Measurements from ENCODE around the gene AACS. TPM values are rescaled to one million over a fixed set of nuclear protein-coding genes. Genes with fewer than 3 reads are reported as not detected.

AACS gene
- total and polyA plus RNA-seq, 2 donors (not counting 1 experiment from before 2014, with no cell fraction given), result 6.1 to 20.8 TPM

DNA sequence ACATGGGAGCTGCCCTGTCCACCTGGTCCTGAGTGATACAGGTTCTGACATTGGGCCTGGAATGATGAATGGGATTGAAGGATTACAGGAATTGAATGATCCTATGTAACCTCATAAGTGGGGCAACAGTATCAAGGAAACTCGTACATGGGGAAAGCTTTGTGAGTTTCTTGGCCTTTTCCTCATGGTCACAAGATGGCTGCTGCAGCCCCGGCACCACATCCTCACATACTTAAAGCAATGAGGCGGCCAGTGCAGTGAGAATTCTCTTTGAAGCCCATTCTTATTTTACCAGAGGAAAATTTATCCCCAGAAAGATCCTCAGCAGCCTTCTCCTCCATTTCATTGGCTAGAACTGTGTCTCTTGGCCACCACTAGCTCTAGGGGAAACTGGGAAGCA lies 91.9 kb downstream of the AACS start:
- Histone ChIP-seq H3K4me2 (replicated peaks; ENCODE audit: low read depth, low read length, poor library complexity, severe bottlenecking) (no peak overlapping the region), H2AFZ (ENCODE audit: insufficient read depth, low read depth, low read length, poor library complexity, severe bottlenecking) (no peak overlapping the region), H3K4me3 (ENCODE audit: control extremely low read depth in 1 of 5, extremely low read depth in 1 of 5, insufficient read depth in 1 of 5, low read depth in 2 of 5, low read length in 4 of 5) (no peak overlapping the region), H3K9me3 (ENCODE audit: control extremely low read depth in 1 of 3, control insufficient read depth in 2 of 3, insufficient read depth in 1 of 3, low read length in 2 of 3) (peaks cover 0 to 7% (median 0%) of the 10 kb centered on the region in 3 donors), H3K4me1 (ENCODE audit: control insufficient read depth in 2 of 2, insufficient read depth in 2 of 2, low read length in 2 of 2) (no peaks in the 10 kb centered on the region), H3K9ac (ENCODE audit: low read length) (no peak overlapping the region), H4K20me1 (ENCODE audit: control insufficient read depth, insufficient read depth, low read length, poor library complexity, severe bottlenecking) (no peaks in the 10 kb centered on the region), H3K27ac (ENCODE audit: low read length in 2 of 2) (no peak overlapping the region), H3K36me3 (replicated peaks in 1 of 2; ENCODE audit: control extremely low read depth in 1 of 2, control insufficient read depth in 1 of 2, extremely low read depth in 1 of 2, insufficient read depth in 2 of 2, low read length in 1 of 2) (no peaks in the 10 kb centered on the region), H3K27me3 (replicated peaks in 1 of 4; ENCODE audit: control extremely low read depth in 1 of 4, control insufficient read depth in 3 of 4, insufficient read depth in 4 of 4, low read length in 3 of 4) (no peaks in the 10 kb centered on the region), H3K79me2 (ENCODE audit: control insufficient read depth, insufficient read depth, low read length) (no peaks in the 10 kb centered on the region)
- Mint-ChIP-seq H3K9me3 (ENCODE audit: insufficient read depth) (peaks cover 2% of the 10 kb centered on the region), H3K4me1 (no peaks in the 10 kb centered on the region), H3K27me3 (no peaks in the 10 kb centered on the region), H3K27ac (no peak overlapping the region), H3K4me3 (no peak overlapping the region)
- POLR2A ChIA-PET, result no interaction called here
- intact Hi-C loops (cut with micrococcal nuclease), result no loop called here
- DNase-seq (no peak), ATAC-seq (ENCODE audit: low read depth) (no peak)
- WGBS (ENCODE audit: insufficient coverage), result 80% methylated on average over 1 of the region's 3 CpGs
- TF ChIP-seq, protein P1, sequence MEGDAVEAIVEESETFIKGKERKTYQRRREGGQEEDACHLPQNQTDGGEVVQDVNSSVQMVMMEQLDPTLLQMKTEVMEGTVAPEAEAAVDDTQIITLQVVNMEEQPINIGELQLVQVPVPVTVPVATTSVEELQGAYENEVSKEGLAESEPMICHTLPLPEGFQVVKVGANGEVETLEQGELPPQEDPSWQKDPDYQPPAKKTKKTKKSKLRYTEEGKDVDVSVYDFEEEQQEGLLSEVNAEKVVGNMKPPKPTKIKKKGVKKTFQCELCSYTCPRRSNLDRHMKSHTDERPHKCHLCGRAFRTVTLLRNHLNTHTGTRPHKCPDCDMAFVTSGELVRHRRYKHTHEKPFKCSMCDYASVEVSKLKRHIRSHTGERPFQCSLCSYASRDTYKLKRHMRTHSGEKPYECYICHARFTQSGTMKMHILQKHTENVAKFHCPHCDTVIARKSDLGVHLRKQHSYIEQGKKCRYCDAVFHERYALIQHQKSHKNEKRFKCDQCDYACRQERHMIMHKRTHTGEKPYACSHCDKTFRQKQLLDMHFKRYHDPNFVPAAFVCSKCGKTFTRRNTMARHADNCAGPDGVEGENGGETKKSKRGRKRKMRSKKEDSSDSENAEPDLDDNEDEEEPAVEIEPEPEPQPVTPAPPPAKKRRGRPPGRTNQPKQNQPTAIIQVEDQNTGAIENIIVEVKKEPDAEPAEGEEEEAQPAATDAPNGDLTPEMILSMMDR (IDR thresholded peaks at IDR 0.05), result no peak
- no peak for TF ChIP-seq EZH2 (IDR thresholded peaks at IDR 0.05; ENCODE audit: borderline replicate concordance, insufficient read depth, low read depth, low read length, poor library complexity, severe bottlenecking)
- CTCF ChIA-PET, result no interaction called here

DNA sequence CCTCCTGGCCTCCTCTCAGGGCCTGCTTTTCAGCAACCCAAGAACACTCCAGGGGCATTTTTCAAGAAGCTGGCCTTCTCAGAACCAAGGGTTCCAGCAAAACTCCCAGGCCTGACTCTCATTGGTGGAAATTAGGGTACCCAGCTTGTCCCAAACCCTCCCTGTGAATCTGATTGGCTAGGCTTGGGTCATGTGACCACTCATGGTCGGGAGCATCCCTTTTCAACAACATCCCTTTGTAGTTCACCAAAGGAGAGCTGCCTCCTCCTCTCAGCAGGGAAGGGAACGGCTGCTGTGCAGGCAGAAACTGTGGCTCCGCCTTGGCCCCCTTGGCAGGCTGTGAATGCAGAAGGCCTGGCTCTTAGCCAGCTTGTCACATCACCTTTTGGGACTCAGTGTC lies 94.5 kb downstream of the AACS start:
- Histone ChIP-seq H3K9me3 (ENCODE audit: control extremely low read depth in 1 of 3, control insufficient read depth in 2 of 3, insufficient read depth in 1 of 3, low read length in 2 of 3) (peaks cover 0 to 7% (median 0%) of the 10 kb centered on the region in 3 donors), H3K9ac (ENCODE audit: low read length) (no peak overlapping the region), H4K20me1 (ENCODE audit: control insufficient read depth, insufficient read depth, low read length, poor library complexity, severe bottlenecking) (no peaks in the 10 kb centered on the region), H3K4me3 (ENCODE audit: control extremely low read depth in 1 of 5, extremely low read depth in 1 of 5, insufficient read depth in 1 of 5, low read depth in 2 of 5, low read length in 4 of 5) (no peak overlapping the region), H3K79me2 (ENCODE audit: control insufficient read depth, insufficient read depth, low read length) (no peaks in the 10 kb centered on the region), H3K27me3 (replicated peaks in 1 of 4; ENCODE audit: control extremely low read depth in 1 of 4, control insufficient read depth in 3 of 4, insufficient read depth in 4 of 4, low read length in 3 of 4) (no peaks in the 10 kb centered on the region), H3K4me1 (ENCODE audit: control insufficient read depth in 2 of 2, insufficient read depth in 2 of 2, low read length in 2 of 2) (no peaks in the 10 kb centered on the region), H3K36me3 (replicated peaks in 1 of 2; ENCODE audit: control extremely low read depth in 1 of 2, control insufficient read depth in 1 of 2, extremely low read depth in 1 of 2, insufficient read depth in 2 of 2, low read length in 1 of 2) (no peaks in the 10 kb centered on the region), H3K27ac (ENCODE audit: low read length in 2 of 2) (no peak overlapping the region), H2AFZ (ENCODE audit: insufficient read depth, low read depth, low read length, poor library complexity, severe bottlenecking) (no peak overlapping the region), H3K4me2 (replicated peaks; ENCODE audit: low read depth, low read length, poor library complexity, severe bottlenecking) (no peak overlapping the region)
- POLR2A ChIA-PET, result no interaction called here
- H3K27ac Mint-ChIP-seq, result no peak overlapping the region
- intact Hi-C loops (cut with micrococcal nuclease), result no loop called here
- CTCF ChIA-PET, result interaction anchor here (0.8 kb wide), 1 partner anchor 23 kb away, joined by 3 read pairs; no protein-coding TSS in a partner anchor
- DNase-seq (no peak), ATAC-seq (ENCODE audit: low read depth) (no peak)
- H3K27me3 Mint-ChIP-seq, result peaks cover 3% of the 10 kb centered on the region
- 93% methylated on average over 2 of the region's 3 CpGs for WGBS (ENCODE audit: insufficient coverage)
- no peak for TF ChIP-seq EZH2 (IDR thresholded peaks at IDR 0.05; ENCODE audit: borderline replicate concordance, insufficient read depth, low read depth, low read length, poor library complexity, severe bottlenecking)
- TF ChIP-seq, protein P1 (IDR thresholded peaks at IDR 0.05), result no peak
- H3K4me1 Mint-ChIP-seq, result no peaks in the 10 kb centered on the region
- peaks cover 2% of the 10 kb centered on the region for H3K9me3 Mint-ChIP-seq (ENCODE audit: insufficient read depth)
- no peak overlapping the region for H3K4me3 Mint-ChIP-seq
